Peyer's patch (tissue), 4 donors: ENCODE results near the gene EXOC3L4. TPM values are rescaled to one million over a fixed set of nuclear protein-coding genes. Genes with fewer than 3 reads are reported as not detected.

Experiments used
- DNase-seq, 3 donors: peaks; one replicate each; pipeline ENCODE4 v3.0.0-alpha.2; 2017 to 2019
- H3K27ac ChIP-seq, 4 donors: fragments of 200-600 bp; sonication (generic); one replicate each; pipeline ENCODE4 v1.5.1; 2016 to 2019
- H3K27me3 ChIP-seq, 2 donors: fragments of 200-600 bp; sonication (generic); one replicate each; pipeline ENCODE4 v1.5.1; 2019
- H3K36me3 ChIP-seq, 3 donors: fragments of 200-600 bp; sonication (generic); one replicate each; pipeline ENCODE4 v1.5.1; 2016 to 2019
- H3K4me1 ChIP-seq, 4 donors: fragments of 200-600 bp; sonication (generic); one replicate each; pipeline ENCODE4 v1.5.1; 2016 to 2019
- H3K4me3 ChIP-seq, 4 donors: fragments of 200-600 bp; sonication (generic); 1 replicate in 3 of 4; 2 replicates in 1 of 4; pipeline ENCODE4 v1.5.1; 2016 to 2019; ENCODE audit warnings: mild to moderate bottlenecking in 1 of 4
- H3K9me3 ChIP-seq, 4 donors: fragments of 200-600 bp; sonication (generic); one replicate each; pipeline ENCODE4 v1.5.1; 2016 to 2019; ENCODE audit warnings: mild to moderate bottlenecking in 1 of 4
- CTCF ChIP-seq, 6 experiments: fragments of 450-650 bp in 4 of 6; fragments of 200-600 bp in 2 of 6; sonication (generic) in 1 of 6; IDR thresholded peaks; one replicate each; pipeline ENCODE4 v1.5.1; 2017 to 2019; ENCODE audit warnings: antibody characterized with exemption in 6 of 6, mild to moderate bottlenecking in 3 of 6, moderate library complexity in 1 of 6
- POLR2A ChIP-seq, 2 donors: fragments of 450-650 bp; IDR thresholded peaks; one replicate each; pipeline ENCODE4 v1.5.1; 2017; ENCODE audit warnings: antibody characterized with exemption in 2 of 2, mild to moderate bottlenecking in 2 of 2, moderate library complexity in 2 of 2
- total RNA-seq, 4 donors: library from RNA; depleted of rRNA; stranded (reverse); fragments of >200 nt; gene quantifications; one replicate each; pipeline ENCODE4 v1.1.0, GENCODE V29; 2016

EXOC3L4 gene
- total RNA-seq, 4 donors from 2014 or later = 20.6 to 69.5 (median 34.1) TPM

GRCh38 chr14:103125098-103126070, 30.9 kb downstream of the EXOC3L4 start:
- Histone ChIP-seq H3K36me3 (no peaks in the 10 kb centered on the region), H3K4me3 (no peak overlapping the region), H3K27ac (no peak overlapping the region), H3K4me1 (peaks cover 0 to 80% (median 15%) of the 10 kb centered on the region in 4 donors), H3K27me3 (peaks cover 0 to 18% of the 10 kb centered on the region in 2 donors), H3K9me3 (no peaks in the 10 kb centered on the region)
- no peak for DNase-seq
- TF ChIP-seq CTCF (IDR thresholded peaks at IDR 0.05) (no peak), POLR2A (IDR thresholded peaks at IDR 0.05) (no peak)

DNA sequence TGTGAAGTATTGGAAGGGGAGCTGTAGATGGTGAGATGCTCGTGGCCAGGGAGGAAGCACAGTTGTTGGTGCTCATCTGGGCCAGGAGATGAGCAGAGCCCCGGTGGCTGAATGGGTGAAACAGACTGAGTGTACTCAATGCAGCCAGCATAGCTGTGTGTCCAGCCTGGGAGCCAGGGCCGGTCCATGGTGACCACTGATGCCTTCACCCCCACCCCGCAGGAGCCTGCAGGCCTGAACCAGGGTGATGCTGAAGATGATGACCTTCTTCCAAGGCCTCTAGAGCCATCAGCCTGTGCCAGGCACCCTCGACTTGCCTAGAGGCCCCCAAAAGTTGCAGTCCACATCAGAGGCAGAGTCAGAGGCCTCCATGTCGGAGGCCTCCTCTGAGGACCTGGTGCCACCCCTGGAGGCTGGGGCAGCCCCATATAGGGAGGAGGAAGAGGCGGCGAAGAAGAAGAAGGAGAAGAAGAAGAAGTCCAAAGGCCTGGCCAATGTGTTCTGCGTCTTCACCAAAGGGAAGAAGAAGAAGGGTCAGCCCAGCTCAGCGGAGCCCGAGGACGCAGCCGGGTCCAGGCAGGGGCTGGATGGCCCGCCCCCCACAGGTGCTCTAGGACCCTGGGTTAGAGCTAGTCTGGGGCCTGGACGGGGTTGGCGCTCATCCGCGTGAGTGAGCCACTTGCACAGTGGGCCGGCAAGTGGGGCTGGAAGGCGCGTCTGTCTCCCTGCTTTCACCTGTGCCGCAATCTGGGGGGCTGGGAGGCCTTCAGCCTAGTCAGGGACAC, 31.8 kb downstream of the EXOC3L4 start:
- no peak for DNase-seq
- H3K27ac ChIP-seq = no peak overlapping the region
- TF ChIP-seq CTCF (IDR thresholded peaks at IDR 0.05) (no peak), POLR2A (IDR thresholded peaks at IDR 0.05) (no peak)
- H3K36me3 ChIP-seq = no peaks in the 10 kb centered on the region
- H3K27me3 ChIP-seq = peaks cover 0 to 18% of the 10 kb centered on the region in 2 donors
- H3K9me3 ChIP-seq = no peaks in the 10 kb centered on the region
- H3K4me1 ChIP-seq = peaks cover 0 to 79% (median 15%) of the 10 kb centered on the region in 4 donors
- H3K4me3 ChIP-seq = peak overlapping the region in 2 of 4 donors; percentile 34 to 36

- H3K27ac ChIP-seq = no peak overlapping the region
Observed at GRCh38 chr14:103126873-103127304, 32.4 kb downstream of the EXOC3L4 start.

DNA sequence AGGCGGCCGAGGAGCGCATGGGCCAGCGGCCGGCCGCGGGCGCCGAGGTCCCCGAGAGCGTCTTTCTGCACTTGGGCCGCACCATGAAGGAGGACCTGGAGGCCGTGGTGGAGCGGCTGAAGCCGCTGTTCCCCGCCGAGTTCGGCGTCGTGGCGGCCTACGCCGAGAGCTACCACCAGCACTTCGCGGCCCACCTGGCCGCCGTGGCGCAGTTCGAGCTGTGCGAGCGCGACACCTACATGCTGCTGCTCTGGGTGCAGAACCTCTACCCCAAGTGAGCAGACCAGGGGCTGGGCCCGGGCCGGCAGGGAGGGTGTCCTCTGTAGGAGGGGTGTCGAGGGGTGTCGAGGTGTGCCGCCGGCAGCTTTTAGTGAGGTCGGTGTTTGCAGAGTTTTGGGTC, 32.8 kb downstream of the EXOC3L4 start:
- TF ChIP-seq POLR2A (IDR thresholded peaks at IDR 0.05) (no peak), CTCF (IDR thresholded peaks at IDR 0.05) (no peak)
- no peaks in the 10 kb centered on the region for H3K36me3 ChIP-seq
- peaks cover 0 to 69% (median 13%) of the 10 kb centered on the region in 4 donors for H3K4me1 ChIP-seq
- H3K27ac ChIP-seq = peak overlapping the region in 1 of 4 donors; percentile 17
- H3K4me3 ChIP-seq = peak overlapping the region in 2 of 4 donors; percentile 29 to 34
- H3K27me3 ChIP-seq = peaks cover 0 to 18% of the 10 kb centered on the region in 2 donors
- no peak for DNase-seq
- H3K9me3 ChIP-seq = no peaks in the 10 kb centered on the region

More at GRCh38 chr14:103126873-103127304, 32.4 kb downstream of the EXOC3L4 start:
- TF ChIP-seq CTCF (IDR thresholded peaks at IDR 0.05) (peak in 3 of 6 experiments; percentile 72 to 83 (median 74)), POLR2A (IDR thresholded peaks at IDR 0.05) (no peak)
- peak overlapping the region in 2 of 4 donors; percentile 34 to 36 for H3K4me3 ChIP-seq
- H3K4me1 ChIP-seq = peaks cover 0 to 73% (median 15%) of the 10 kb centered on the region in 4 donors
- peaks cover 0 to 18% of the 10 kb centered on the region in 2 donors for H3K27me3 ChIP-seq
- no peaks in the 10 kb centered on the region for H3K36me3 ChIP-seq
- H3K9me3 ChIP-seq = no peaks in the 10 kb centered on the region
- DNase-seq = peak in 2 of 3 donors; percentile 72 to 86

- TF ChIP-seq POLR2A (IDR thresholded peaks at IDR 0.05) (no peak), CTCF (IDR thresholded peaks at IDR 0.05) (no peak)
- peaks cover 0 to 12% of the 10 kb centered on the region in 2 donors for H3K27me3 ChIP-seq
- no peak for DNase-seq
- H3K27ac ChIP-seq = no peak overlapping the region
- peaks cover 0 to 5% (median 0%) of the 10 kb centered on the region in 3 donors for H3K36me3 ChIP-seq
- no peak overlapping the region for H3K4me3 ChIP-seq
- no peaks in the 10 kb centered on the region for H3K9me3 ChIP-seq
- peaks cover 0 to 62% (median 7%) of the 10 kb centered on the region in 4 donors for H3K4me1 ChIP-seq
Observed at GRCh38 chr14:103127861-103128598, 33.5 kb downstream of the EXOC3L4 start.
